ENCODE data around the gene IREB2.

DNA sequence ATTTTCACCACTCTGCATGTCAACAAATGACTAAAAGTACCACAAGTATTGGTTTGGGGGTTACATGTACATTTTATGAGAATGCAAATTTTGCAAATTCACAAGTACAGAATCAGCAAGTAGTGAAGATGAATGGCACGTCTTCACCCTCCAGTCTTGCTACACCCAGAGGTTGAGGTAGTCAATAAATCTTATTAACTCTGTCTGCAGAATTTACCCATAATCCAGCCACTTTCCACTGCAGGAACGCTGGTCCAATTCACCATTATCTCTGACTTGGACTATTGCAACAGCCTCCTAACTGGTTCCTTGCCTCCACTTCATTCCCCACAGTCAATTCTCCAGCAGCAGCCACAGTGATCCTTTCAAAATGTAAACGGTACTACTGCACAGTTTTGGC, 112.8 kb downstream of the IREB2 start:
- TF ChIP-seq, protein P1, sequence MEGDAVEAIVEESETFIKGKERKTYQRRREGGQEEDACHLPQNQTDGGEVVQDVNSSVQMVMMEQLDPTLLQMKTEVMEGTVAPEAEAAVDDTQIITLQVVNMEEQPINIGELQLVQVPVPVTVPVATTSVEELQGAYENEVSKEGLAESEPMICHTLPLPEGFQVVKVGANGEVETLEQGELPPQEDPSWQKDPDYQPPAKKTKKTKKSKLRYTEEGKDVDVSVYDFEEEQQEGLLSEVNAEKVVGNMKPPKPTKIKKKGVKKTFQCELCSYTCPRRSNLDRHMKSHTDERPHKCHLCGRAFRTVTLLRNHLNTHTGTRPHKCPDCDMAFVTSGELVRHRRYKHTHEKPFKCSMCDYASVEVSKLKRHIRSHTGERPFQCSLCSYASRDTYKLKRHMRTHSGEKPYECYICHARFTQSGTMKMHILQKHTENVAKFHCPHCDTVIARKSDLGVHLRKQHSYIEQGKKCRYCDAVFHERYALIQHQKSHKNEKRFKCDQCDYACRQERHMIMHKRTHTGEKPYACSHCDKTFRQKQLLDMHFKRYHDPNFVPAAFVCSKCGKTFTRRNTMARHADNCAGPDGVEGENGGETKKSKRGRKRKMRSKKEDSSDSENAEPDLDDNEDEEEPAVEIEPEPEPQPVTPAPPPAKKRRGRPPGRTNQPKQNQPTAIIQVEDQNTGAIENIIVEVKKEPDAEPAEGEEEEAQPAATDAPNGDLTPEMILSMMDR (IDR thresholded peaks at IDR 0.05) = no peak
- TF ChIP-seq POLR2A (IDR thresholded peaks at IDR 0.05) = no peak

Data from adrenal gland (tissue), 5 donors.